Measurements from ENCODE around the gene DYNC1I1. TPM values are rescaled to one million over a fixed set of nuclear protein-coding genes. Genes with fewer than 3 reads are reported as not detected.

DYNC1I1 gene
- total RNA-seq, 1 donor from 2014 or later: 1.6 TPM

DNA sequence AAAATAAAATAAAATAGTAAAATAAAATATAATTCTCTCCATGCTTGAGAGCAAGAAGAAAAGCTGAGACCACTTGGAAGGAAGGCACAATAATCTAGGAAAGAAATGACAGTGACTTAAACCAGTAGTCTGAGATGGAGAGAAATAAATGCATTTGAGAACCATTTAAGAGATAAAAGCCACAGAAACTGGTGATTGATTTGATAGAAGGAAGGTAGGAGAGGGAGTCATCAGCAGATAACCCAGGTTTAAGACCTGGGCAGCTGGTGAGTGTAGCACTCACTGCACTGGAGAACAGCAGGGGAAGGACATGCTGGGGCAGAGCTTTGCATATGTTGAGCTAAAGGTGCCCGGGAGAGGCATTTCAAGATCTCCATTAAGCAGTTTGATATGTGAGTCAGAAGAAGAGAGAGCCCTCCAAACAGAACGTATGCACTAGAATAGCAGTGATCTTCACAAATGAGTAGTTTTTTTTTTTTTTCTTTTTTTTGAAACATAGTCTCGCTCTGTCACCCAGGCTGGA, 268.0 kb downstream of the DYNC1I1 start:
- H3K4me3 Mint-ChIP-seq (ENCODE audit: low read depth): no peak overlapping the region
- TF ChIP-seq, protein P1, sequence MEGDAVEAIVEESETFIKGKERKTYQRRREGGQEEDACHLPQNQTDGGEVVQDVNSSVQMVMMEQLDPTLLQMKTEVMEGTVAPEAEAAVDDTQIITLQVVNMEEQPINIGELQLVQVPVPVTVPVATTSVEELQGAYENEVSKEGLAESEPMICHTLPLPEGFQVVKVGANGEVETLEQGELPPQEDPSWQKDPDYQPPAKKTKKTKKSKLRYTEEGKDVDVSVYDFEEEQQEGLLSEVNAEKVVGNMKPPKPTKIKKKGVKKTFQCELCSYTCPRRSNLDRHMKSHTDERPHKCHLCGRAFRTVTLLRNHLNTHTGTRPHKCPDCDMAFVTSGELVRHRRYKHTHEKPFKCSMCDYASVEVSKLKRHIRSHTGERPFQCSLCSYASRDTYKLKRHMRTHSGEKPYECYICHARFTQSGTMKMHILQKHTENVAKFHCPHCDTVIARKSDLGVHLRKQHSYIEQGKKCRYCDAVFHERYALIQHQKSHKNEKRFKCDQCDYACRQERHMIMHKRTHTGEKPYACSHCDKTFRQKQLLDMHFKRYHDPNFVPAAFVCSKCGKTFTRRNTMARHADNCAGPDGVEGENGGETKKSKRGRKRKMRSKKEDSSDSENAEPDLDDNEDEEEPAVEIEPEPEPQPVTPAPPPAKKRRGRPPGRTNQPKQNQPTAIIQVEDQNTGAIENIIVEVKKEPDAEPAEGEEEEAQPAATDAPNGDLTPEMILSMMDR (IDR thresholded peaks at IDR 0.05; ENCODE audit: unreplicated experiment): no peak
- H3K36me3 Mint-ChIP-seq (ENCODE audit: insufficient read depth): no peaks in the 10 kb centered on the region
- H3K4me1 Mint-ChIP-seq (ENCODE audit: low read depth): peaks cover 18% of the 10 kb centered on the region
- H3K27me3 Mint-ChIP-seq: no peaks in the 10 kb centered on the region
- no peaks in the 10 kb centered on the region for H3K9me3 Mint-ChIP-seq (ENCODE audit: low read depth)
- no peak for DNase-seq (ENCODE audit: low spot score, unreplicated experiment)
- no peak overlapping the region for H3K27ac Mint-ChIP-seq

- no peaks in the 10 kb centered on the region for H3K27me3 Mint-ChIP-seq
- DNase-seq (ENCODE audit: low spot score, unreplicated experiment): no peak
- H3K4me1 Mint-ChIP-seq (ENCODE audit: low read depth): peaks cover 10% of the 10 kb centered on the region
- no peak overlapping the region for H3K4me3 Mint-ChIP-seq (ENCODE audit: low read depth)
- H3K36me3 Mint-ChIP-seq (ENCODE audit: insufficient read depth): no peaks in the 10 kb centered on the region
- no peaks in the 10 kb centered on the region for H3K9me3 Mint-ChIP-seq (ENCODE audit: low read depth)
- no peak overlapping the region for H3K27ac Mint-ChIP-seq
- TF ChIP-seq, protein P1 (IDR thresholded peaks at IDR 0.05; ENCODE audit: unreplicated experiment): no peak
Observed at GRCh38 chr7:96041171-96041570, 268.8 kb downstream of the DYNC1I1 start.

DNA sequence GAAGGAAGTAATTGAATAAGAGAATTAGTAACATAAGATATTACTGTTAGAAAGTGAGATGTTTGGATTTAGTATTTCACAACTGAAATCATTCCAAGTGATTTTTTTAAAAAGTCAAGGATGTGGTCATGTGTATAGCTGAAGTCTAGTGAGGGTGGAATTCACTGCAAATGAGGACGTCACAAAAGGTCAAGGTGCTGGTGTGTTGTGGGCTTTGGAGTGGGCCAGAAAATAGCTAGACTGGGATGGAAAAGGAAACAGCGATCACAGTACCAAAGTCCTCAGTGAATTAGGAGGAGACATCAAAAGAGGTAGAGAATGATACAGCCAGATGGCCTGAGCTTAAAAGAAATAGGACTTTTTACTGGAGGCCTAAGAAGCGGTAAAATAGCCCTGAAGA, 272.8 kb downstream of the DYNC1I1 start:
- Mint-ChIP-seq H3K4me1 (ENCODE audit: low read depth) (no peaks in the 10 kb centered on the region), H3K36me3 (ENCODE audit: insufficient read depth) (no peaks in the 10 kb centered on the region), H3K9me3 (ENCODE audit: low read depth) (no peaks in the 10 kb centered on the region), H3K4me3 (ENCODE audit: low read depth) (no peak overlapping the region), H3K27ac (no peak overlapping the region), H3K27me3 (no peaks in the 10 kb centered on the region)
- DNase-seq (ENCODE audit: low spot score, unreplicated experiment): no peak
- TF ChIP-seq, protein P1 (IDR thresholded peaks at IDR 0.05; ENCODE audit: unreplicated experiment): no peak

GRCh38 chr7:96045919-96046318, 273.6 kb downstream of the DYNC1I1 start:
- H3K4me3 Mint-ChIP-seq (ENCODE audit: low read depth): no peak overlapping the region
- DNase-seq (ENCODE audit: low spot score, unreplicated experiment): no peak
- no peaks in the 10 kb centered on the region for H3K4me1 Mint-ChIP-seq (ENCODE audit: low read depth)
- H3K27me3 Mint-ChIP-seq: no peaks in the 10 kb centered on the region
- H3K9me3 Mint-ChIP-seq (ENCODE audit: low read depth): no peaks in the 10 kb centered on the region
- TF ChIP-seq, protein P1 (IDR thresholded peaks at IDR 0.05; ENCODE audit: unreplicated experiment): no peak
- H3K27ac Mint-ChIP-seq: no peak overlapping the region
- no peaks in the 10 kb centered on the region for H3K36me3 Mint-ChIP-seq (ENCODE audit: insufficient read depth)

GRCh38 chr7:96052289-96052688, 279.9 kb downstream of the DYNC1I1 start:
- no peaks in the 10 kb centered on the region for H3K36me3 Mint-ChIP-seq (ENCODE audit: insufficient read depth)
- H3K9me3 Mint-ChIP-seq (ENCODE audit: low read depth): peaks cover 4% of the 10 kb centered on the region
- TF ChIP-seq, protein P1 (IDR thresholded peaks at IDR 0.05; ENCODE audit: unreplicated experiment): no peak
- no peak overlapping the region for H3K27ac Mint-ChIP-seq
- no peak overlapping the region for H3K4me3 Mint-ChIP-seq (ENCODE audit: low read depth)
- no peaks in the 10 kb centered on the region for H3K4me1 Mint-ChIP-seq (ENCODE audit: low read depth)
- DNase-seq (ENCODE audit: low spot score, unreplicated experiment): no peak
- H3K27me3 Mint-ChIP-seq: no peaks in the 10 kb centered on the region
